Mesenteric fat pad (tissue), 1 donor: ENCODE data around the gene ZDHHC1. TPM values are rescaled to one million over a fixed set of nuclear protein-coding genes. Genes with fewer than 3 reads are reported as not detected.
"Not testable (repeated sequence)": the region's sequence is repeated elsewhere in the genome, so short reads cannot be mapped to it uniquely, and the experiment has no call there.

ENCODE experiments used
- DNase-seq: peaks from one replicate; pipeline ENCODE4 v3.0.0-alpha.2; 2020; ENCODE audit warnings: low spot score
- total RNA-seq: library from RNA; stranded (reverse); fragmentation: NEBNext Ultra II Directional; extraction: Animal tissue kit (Norgen Biotek cat#: 25700); gene quantifications from one replicate; pipeline ENCODE4 v1.2.1, GENCODE V29; 2021
- donor health status: DM: yes; HTN: yes; CAD: no.

ZDHHC1 gene
- total RNA-seq, 1 donor from 2014 or later: 9.5 TPM

DNA sequence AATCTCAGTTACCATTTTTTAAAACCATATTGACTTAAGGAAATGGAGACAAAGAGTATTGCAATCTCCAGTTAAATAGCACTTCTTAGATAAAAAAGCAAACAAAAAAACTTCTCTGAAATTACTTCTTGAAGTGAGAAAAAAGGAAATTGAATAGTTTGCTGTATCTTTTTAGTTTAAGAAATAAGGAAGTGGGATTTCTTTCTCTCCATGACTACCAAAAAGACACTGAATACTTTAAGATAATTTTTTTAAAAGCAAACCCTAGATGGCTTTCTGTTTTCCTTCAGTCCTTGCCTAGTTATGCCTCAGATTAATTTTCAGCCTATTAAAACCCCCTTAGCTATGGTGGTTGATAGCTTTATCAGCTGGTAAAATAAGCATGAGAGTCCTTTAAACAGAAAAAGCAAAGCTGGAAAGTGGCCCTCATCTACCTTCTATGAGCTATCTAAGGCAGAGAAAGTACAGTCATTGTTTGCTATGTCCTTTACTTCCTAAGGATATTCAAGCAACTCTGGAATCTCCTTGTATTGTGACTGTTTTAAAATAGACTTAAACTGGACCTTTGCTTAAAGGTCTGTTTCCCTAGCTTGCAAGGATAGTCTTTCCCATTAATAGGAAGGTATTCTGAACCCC, 51.6 kb downstream of the ZDHHC1 start:
- no peak for DNase-seq

- DNase-seq: no peak
Observed at GRCh38 chr16:67361038-67361437, 55.2 kb downstream of the ZDHHC1 start.

GRCh38 chr16:67359540-67360269, 56.6 kb downstream of the ZDHHC1 start:
- not testable (repeated sequence) for DNase-seq

- no peak for DNase-seq
Observed at GRCh38 chr16:67357561-67357960, 58.7 kb downstream of the ZDHHC1 start.

DNA sequence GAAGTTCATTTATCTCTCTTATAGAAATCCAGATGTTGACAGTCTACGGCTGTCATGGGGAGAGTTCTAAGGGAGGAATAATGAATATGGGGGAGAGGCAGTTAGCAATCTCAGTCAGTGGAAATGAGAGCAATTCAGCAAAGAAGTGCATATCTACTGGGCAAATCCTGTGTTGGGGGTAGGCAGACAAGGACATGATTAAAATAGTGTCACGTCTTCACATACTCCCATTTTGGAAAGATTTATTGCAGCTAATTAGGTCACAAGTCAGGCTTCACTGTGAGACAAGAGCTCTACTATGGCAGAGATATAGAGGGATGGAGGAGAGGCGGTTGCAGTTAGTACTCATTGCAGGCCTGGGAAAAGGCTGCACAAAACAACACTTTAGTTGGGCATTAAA, 59.9 kb downstream of the ZDHHC1 start:
- DNase-seq: no peak

DNA sequence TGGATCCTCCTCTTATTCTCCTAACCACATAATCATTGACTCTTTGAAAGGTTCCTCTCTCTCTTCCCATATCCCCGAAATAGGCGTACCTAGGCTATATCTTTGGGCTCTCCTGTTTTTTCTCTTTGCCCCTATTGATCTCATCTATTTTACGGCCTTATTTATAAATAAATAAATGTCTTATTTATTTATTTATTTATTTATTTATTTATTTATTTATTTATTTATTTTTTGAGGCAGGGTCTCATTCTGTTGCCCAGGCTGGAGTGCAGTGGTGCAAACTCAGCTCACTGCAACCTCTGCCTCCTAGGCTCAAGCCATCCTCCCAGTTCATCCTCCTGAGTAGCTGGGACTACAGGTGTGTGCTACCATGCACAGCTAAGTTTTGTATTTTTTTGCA, 63.8 kb downstream of the ZDHHC1 start:
- not testable (repeated sequence) for DNase-seq

- no peak for DNase-seq
Observed at GRCh38 chr16:67350324-67350723, 66.0 kb downstream of the ZDHHC1 start.

GRCh38 chr16:67349172-67349571, 67.1 kb downstream of the ZDHHC1 start:
- no peak for DNase-seq

DNA sequence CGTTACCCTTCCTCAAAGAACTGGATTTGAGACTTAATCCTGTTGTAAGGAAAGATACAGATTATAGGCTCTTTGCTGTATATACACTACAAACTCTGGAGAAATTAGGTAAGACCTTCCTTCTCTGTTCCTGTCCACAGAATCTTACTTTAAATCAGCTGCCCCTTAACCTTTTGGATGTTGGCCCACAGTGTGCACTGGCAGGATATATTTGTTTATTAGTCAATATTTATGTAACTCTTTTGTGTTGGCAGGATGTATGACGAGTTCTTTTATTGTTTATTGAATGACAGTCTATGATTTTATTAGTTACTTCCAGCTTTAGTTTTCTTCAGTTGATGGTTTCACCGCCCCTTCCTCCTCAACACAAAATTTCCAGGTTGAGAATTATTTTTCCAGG, 69.9 kb downstream of the ZDHHC1 start:
- DNase-seq: no peak

GRCh38 chr16:67345401-67345800, 70.9 kb downstream of the ZDHHC1 start:
- DNase-seq: no peak

Other genes starting within 250 kb of the ZDHHC1 start
- gene NOL3, start 245.9 kb downstream of the ZDHHC1 start, total RNA-seq: 31.3 TPM
- 14.5 TPM for gene MATCAP1, start 232.5 kb downstream of the ZDHHC1 start, total RNA-seq
- gene EXOC3L1, start 226.3 kb downstream of the ZDHHC1 start, total RNA-seq: 4.1 TPM
- 68.4 TPM for gene E2F4, start 224.3 kb downstream of the ZDHHC1 start, total RNA-seq
- gene ELMO3, start 217.3 kb downstream of the ZDHHC1 start, total RNA-seq: 1.2 TPM
- gene TMEM208, start 189.3 kb downstream of the ZDHHC1 start, total RNA-seq: 36.5 TPM
- 36.6 TPM for gene FHOD1, start 169.0 kb downstream of the ZDHHC1 start, total RNA-seq
- gene SLC9A5, start 167.5 kb downstream of the ZDHHC1 start, total RNA-seq: 0.55 TPM
- gene PLEKHG4, start 136.9 kb downstream of the ZDHHC1 start, total RNA-seq: 4.0 TPM
- gene KCTD19, start 89.7 kb downstream of the ZDHHC1 start, total RNA-seq: not detected
- gene LRRC36, start 89.7 kb downstream of the ZDHHC1 start, total RNA-seq: 0.22 TPM
- gene TPPP3, start 23.0 kb downstream of the ZDHHC1 start, total RNA-seq: 4.8 TPM
- gene HSD11B2, start 14.6 kb upstream of the ZDHHC1 start, total RNA-seq: 0.71 TPM
- gene ATP6V0D1, start 64.7 kb upstream of the ZDHHC1 start, total RNA-seq: 89.5 TPM
- not detected for gene AGRP, start 67.1 kb upstream of the ZDHHC1 start, total RNA-seq
- gene RIPOR1, start 112.4 kb upstream of the ZDHHC1 start, total RNA-seq: 107 TPM
- 26.2 TPM for gene CTCF, start 146.0 kb upstream of the ZDHHC1 start, total RNA-seq
- gene CARMIL2, start 228.7 kb upstream of the ZDHHC1 start, total RNA-seq: 0.96 TPM
- 11.5 TPM for gene ACD, start 243.8 kb upstream of the ZDHHC1 start, total RNA-seq
- gene PARD6A, start 244.5 kb upstream of the ZDHHC1 start, total RNA-seq: 3.9 TPM